HepG2 (cell line): ENCODE results near the gene IQGAP3.

Source experiments
- IRF2 ChIP-seq: IDR thresholded peaks from 2 replicates; pipeline ENCODE4 v1.6.1; 2018; ENCODE audit warnings: missing genetic modification reagents, missing compliant biosample characterization
- POLR2AphosphoS5 ChIP-seq: IDR thresholded peaks from 2 replicates; pipeline ENCODE4 v1.6.1; 2012; ENCODE audit warnings: low read depth, low read length
- RNF2 ChIP-seq: fragments of 450-650 bp; conservative IDR thresholded peaks from 2 replicates; pipeline ENCODE4 v1.6.1; 2016; ENCODE audit warnings: low read depth
- ZNF318 ChIP-seq: sonication (generic); formaldehyde crosslinking; IDR thresholded peaks from 2 replicates; pipeline ENCODE4 v1.4.0; 2020; ENCODE audit warnings: mild to moderate bottlenecking, missing genetic modification reagents
- ZNF331 ChIP-seq: sonication (generic); formaldehyde crosslinking; IDR thresholded peaks from 2 replicates; pipeline ENCODE4 v1.4.0; 2020; ENCODE audit warnings: missing genetic modification reagents

GRCh38 chr1:156589546-156589945, 17.2 kb upstream of the IQGAP3 start:
- no peak for TF ChIP-seq RNF2
- TF ChIP-seq ZNF318 (CRISPR knock-in tag): no peak
- TF ChIP-seq POLR2AphosphoS5: no peak
- TF ChIP-seq ZNF331 (CRISPR knock-in tag): no peak
- TF ChIP-seq IRF2 (CRISPR knock-in tag): no peak
